Natural killer cell treated with Interleukin-12 subunit alpha and Interleukin-12 subunit beta and Interleukin-15 and Interleukin-18, amount 100 ng/mL, for 72 hours (primary cell): ENCODE results near the gene ARHGAP25. TPM values are rescaled to one million over a fixed set of nuclear protein-coding genes. Genes with fewer than 3 reads are reported as not detected.
A peak's percentile ranks its signal among the peaks of the same experiment; 100 is the strongest.

ENCODE experiments used
- ATAC-seq, 2 donors: fragments of 150-1000 bp; cut with Tn5 transposase in 1 of 2; sonication (Bioruptor Pico), chemical (Tn5 transposase) in 1 of 2; 2 replicates each; pipeline ENCODE4 v1.10.0; 2021
- DNase-seq: peaks from one replicate; pipeline ENCODE4 v3.0.0; 2022; ENCODE audit warnings: low spot score
- H3K27ac Mint-ChIP-seq, 2 donors: 1 replicate in 1 of 2; 2 replicates in 1 of 2; pipeline ENCODE4 v1.8.0; 2022; ENCODE audit warnings: mixed read lengths in 2 of 2, mild to moderate bottlenecking in 1 of 2, moderate library complexity in 1 of 2
- H3K27me3 Mint-ChIP-seq, 2 donors: 1 replicate in 1 of 2; 2 replicates in 1 of 2; pipeline ENCODE4 v1.8.0; 2022; ENCODE audit warnings: mixed read lengths in 2 of 2
- H3K36me3 Mint-ChIP-seq: one replicate; pipeline ENCODE4 v1.8.0; 2022; ENCODE audit warnings: mixed read lengths
- H3K4me1 Mint-ChIP-seq, 2 donors: 1 replicate in 1 of 2; 2 replicates in 1 of 2; pipeline ENCODE4 v1.8.0; 2022; ENCODE audit warnings: low read depth in 2 of 2, mixed read lengths in 2 of 2, mild to moderate bottlenecking in 1 of 2
- H3K4me3 Mint-ChIP-seq: one replicate; pipeline ENCODE4 v1.8.0; 2022; ENCODE audit warnings: mixed read lengths
- H3K9me3 Mint-ChIP-seq: 2 replicates; pipeline ENCODE4 v1.8.0; 2022; ENCODE audit warnings: mixed read lengths
- total RNA-seq, 2 donors: library from RNA; stranded (reverse); gene quantifications; one replicate each; pipeline ENCODE4 v1.2.3, GENCODE V29; 2022

Gene ARHGAP25
- total RNA-seq, 2 donors from 2014 or later = 121 to 170 TPM

- ATAC-seq = no peak
- peak overlapping the region; percentile 97 for H3K27ac Mint-ChIP-seq
- DNase-seq = no peak
- peak overlapping the region; percentile 73 for H3K4me3 Mint-ChIP-seq
- H3K4me1 Mint-ChIP-seq = peaks cover 72 to 82% of the 10 kb centered on the region in 2 donors
- no peaks in the 10 kb centered on the region for H3K27me3 Mint-ChIP-seq
- no peaks in the 10 kb centered on the region for H3K9me3 Mint-ChIP-seq
- H3K36me3 Mint-ChIP-seq = peaks cover 5% of the 10 kb centered on the region
Measured at GRCh38 chr2:68833162-68833561, 98.6 kb downstream of the ARHGAP25 start.

- Mint-ChIP-seq H3K4me1 (peaks cover 61 to 70% of the 10 kb centered on the region in 2 donors), H3K9me3 (no peaks in the 10 kb centered on the region), H3K27ac (peak overlapping the region; percentile 30 to 97), H3K4me3 (no peak overlapping the region), H3K27me3 (no peaks in the 10 kb centered on the region), H3K36me3 (no peaks in the 10 kb centered on the region)
- DNase-seq (no peak), ATAC-seq (no peak)
Measured at GRCh38 chr2:68834737-68835376, 100.2 kb downstream of the ARHGAP25 start.

- ATAC-seq (no peak), DNase-seq (no peak)
- no peaks in the 10 kb centered on the region for H3K9me3 Mint-ChIP-seq
- H3K4me3 Mint-ChIP-seq = no peak overlapping the region
- peaks cover 54 to 62% of the 10 kb centered on the region in 2 donors for H3K4me1 Mint-ChIP-seq
- peak overlapping the region in 1 of 2 donors; percentile 30 for H3K27ac Mint-ChIP-seq
- H3K36me3 Mint-ChIP-seq = no peaks in the 10 kb centered on the region
- H3K27me3 Mint-ChIP-seq = no peaks in the 10 kb centered on the region
Measured at GRCh38 chr2:68835621-68836020, 101.0 kb downstream of the ARHGAP25 start.

GRCh38 chr2:68837164-68837860 is 102.7 kb downstream of the ARHGAP25 start:
- Mint-ChIP-seq H3K36me3 (no peaks in the 10 kb centered on the region), H3K27ac (peak overlapping the region; percentile 64 to 83), H3K4me1 (peaks cover 37 to 45% of the 10 kb centered on the region in 2 donors), H3K9me3 (no peaks in the 10 kb centered on the region), H3K4me3 (peak overlapping the region; percentile 13), H3K27me3 (no peaks in the 10 kb centered on the region)
- ATAC-seq = peak; percentile 46 to 66
- peak; percentile 77 for DNase-seq

- H3K27ac Mint-ChIP-seq = peak overlapping the region; percentile 64 to 83
- peaks cover 31 to 39% of the 10 kb centered on the region in 2 donors for H3K4me1 Mint-ChIP-seq
- H3K27me3 Mint-ChIP-seq = peaks cover 0 to under 1% of the 10 kb centered on the region in 2 donors
- H3K36me3 Mint-ChIP-seq = no peaks in the 10 kb centered on the region
- ATAC-seq = peak; percentile 33 to 76
- no peaks in the 10 kb centered on the region for H3K9me3 Mint-ChIP-seq
- DNase-seq = no peak
- peak overlapping the region; percentile 13 for H3K4me3 Mint-ChIP-seq
Measured at GRCh38 chr2:68837861-68838341, 103.3 kb downstream of the ARHGAP25 start.

- no peak for ATAC-seq
- Mint-ChIP-seq H3K27ac (no peak overlapping the region), H3K4me3 (no peak overlapping the region)
Measured at GRCh38 chr2:68838641-68839040, 104.0 kb downstream of the ARHGAP25 start.

GRCh38 chr2:68839260-68839833 is 104.7 kb downstream of the ARHGAP25 start:
- peak overlapping the region in 1 of 2 donors; percentile 18 for H3K27ac Mint-ChIP-seq
- ATAC-seq (no peak), DNase-seq (no peak)
- H3K27me3 Mint-ChIP-seq = peaks cover 0 to 5% of the 10 kb centered on the region in 2 donors
- peaks cover 18 to 30% of the 10 kb centered on the region in 2 donors for H3K4me1 Mint-ChIP-seq
- no peaks in the 10 kb centered on the region for H3K36me3 Mint-ChIP-seq
- H3K9me3 Mint-ChIP-seq = no peaks in the 10 kb centered on the region
- no peak overlapping the region for H3K4me3 Mint-ChIP-seq

More at GRCh38 chr2:68838641-68839040, 104.0 kb downstream of the ARHGAP25 start:
- no peaks in the 10 kb centered on the region for H3K9me3 Mint-ChIP-seq
- no peaks in the 10 kb centered on the region for H3K36me3 Mint-ChIP-seq
- peaks cover 25 to 36% of the 10 kb centered on the region in 2 donors for H3K4me1 Mint-ChIP-seq
- H3K27me3 Mint-ChIP-seq = peaks cover 0 to 5% of the 10 kb centered on the region in 2 donors
- DNase-seq = no peak

- ATAC-seq (no peak), DNase-seq (no peak)
- H3K27ac Mint-ChIP-seq = no peak overlapping the region
- no peaks in the 10 kb centered on the region for H3K4me1 Mint-ChIP-seq
- H3K4me3 Mint-ChIP-seq = no peak overlapping the region
- peaks cover 16 to 20% of the 10 kb centered on the region in 2 donors for H3K27me3 Mint-ChIP-seq
- no peaks in the 10 kb centered on the region for H3K9me3 Mint-ChIP-seq
- H3K36me3 Mint-ChIP-seq = no peaks in the 10 kb centered on the region
Measured at GRCh38 chr2:68845043-68845442, 110.4 kb downstream of the ARHGAP25 start.

- Mint-ChIP-seq H3K27me3 (peaks cover 19 to 27% of the 10 kb centered on the region in 2 donors), H3K27ac (no peak overlapping the region), H3K9me3 (no peaks in the 10 kb centered on the region), H3K4me3 (no peak overlapping the region), H3K36me3 (no peaks in the 10 kb centered on the region), H3K4me1 (no peaks in the 10 kb centered on the region)
- no peak for ATAC-seq
- no peak for DNase-seq
Measured at GRCh38 chr2:68846091-68846490, 111.5 kb downstream of the ARHGAP25 start.

- Mint-ChIP-seq H3K4me3 (no peak overlapping the region), H3K36me3 (no peaks in the 10 kb centered on the region), H3K27ac (no peak overlapping the region), H3K27me3 (peaks cover 19 to 27% of the 10 kb centered on the region in 2 donors), H3K9me3 (no peaks in the 10 kb centered on the region), H3K4me1 (no peaks in the 10 kb centered on the region)
- ATAC-seq (no peak), DNase-seq (no peak)
Measured at GRCh38 chr2:68847751-68848150, 113.1 kb downstream of the ARHGAP25 start.

- Mint-ChIP-seq H3K4me1 (no peaks in the 10 kb centered on the region), H3K27me3 (peaks cover 14 to 27% of the 10 kb centered on the region in 2 donors), H3K36me3 (no peaks in the 10 kb centered on the region), H3K4me3 (no peak overlapping the region), H3K27ac (no peak overlapping the region), H3K9me3 (no peaks in the 10 kb centered on the region)
- ATAC-seq (no peak), DNase-seq (no peak)
Measured at GRCh38 chr2:68849579-68850030, 115.0 kb downstream of the ARHGAP25 start.

GRCh38 chr2:68850524-68850923 is 115.9 kb downstream of the ARHGAP25 start:
- Mint-ChIP-seq H3K36me3 (no peaks in the 10 kb centered on the region), H3K4me3 (no peak overlapping the region), H3K27ac (no peak overlapping the region), H3K9me3 (no peaks in the 10 kb centered on the region), H3K4me1 (no peaks in the 10 kb centered on the region), H3K27me3 (peaks cover 16 to 24% of the 10 kb centered on the region in 2 donors)
- DNase-seq (no peak), ATAC-seq (no peak)

GRCh38 chr2:68853035-68853434 is 118.4 kb downstream of the ARHGAP25 start:
- peaks cover 7 to 8% of the 10 kb centered on the region in 2 donors for H3K4me1 Mint-ChIP-seq

GRCh38 chr2:68853915-68854314 is 119.3 kb downstream of the ARHGAP25 start:
- no peaks in the 10 kb centered on the region for H3K9me3 Mint-ChIP-seq

More at GRCh38 chr2:68853035-68853434, 118.4 kb downstream of the ARHGAP25 start:
- ATAC-seq (no peak), DNase-seq (no peak)
- Mint-ChIP-seq H3K4me3 (no peak overlapping the region), H3K36me3 (no peaks in the 10 kb centered on the region), H3K9me3 (no peaks in the 10 kb centered on the region), H3K27ac (no peak overlapping the region), H3K27me3 (peaks cover 14 to 15% of the 10 kb centered on the region in 2 donors)

More at GRCh38 chr2:68853915-68854314, 119.3 kb downstream of the ARHGAP25 start:
- DNase-seq (no peak), ATAC-seq (no peak)
- Mint-ChIP-seq H3K27ac (no peak overlapping the region), H3K4me3 (no peak overlapping the region), H3K4me1 (peaks cover 15 to 16% of the 10 kb centered on the region in 2 donors), H3K36me3 (no peaks in the 10 kb centered on the region), H3K27me3 (peaks cover 14 to 15% of the 10 kb centered on the region in 2 donors)
